GM15510 (cell line): ENCODE measurements around the gene C1R.

ENCODE experiments used
- POLR2A ChIP-seq: IDR thresholded peaks from 3 replicates; pipeline ENCODE4 v1.6.1; 2011; ENCODE audit warnings: borderline replicate concordance; ENCODE audit not compliant: insufficient read length; ENCODE audit errors: extremely low read depth

The C1R gene

DNA sequence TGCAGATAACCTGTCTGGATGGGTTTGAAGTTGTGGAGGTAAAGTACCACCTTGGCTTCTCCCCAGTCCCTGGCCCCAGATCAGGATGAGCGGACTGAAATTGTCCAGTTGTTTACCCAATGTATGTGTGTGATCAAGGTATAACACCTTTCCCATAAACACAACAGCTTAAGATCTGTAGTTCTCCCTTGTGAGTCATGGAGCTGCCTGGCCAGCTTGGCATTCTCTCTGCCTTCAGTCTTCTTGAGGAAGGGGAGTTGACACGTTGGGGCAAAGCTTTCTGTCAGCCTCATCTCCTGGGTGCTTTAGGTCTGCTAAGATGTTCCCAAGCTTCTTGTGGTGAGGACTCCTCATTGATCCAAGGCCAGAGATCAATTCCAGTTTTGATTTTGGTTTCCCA lies 25.6 kb downstream of the C1R start:
- no peak for TF ChIP-seq POLR2A

DNA sequence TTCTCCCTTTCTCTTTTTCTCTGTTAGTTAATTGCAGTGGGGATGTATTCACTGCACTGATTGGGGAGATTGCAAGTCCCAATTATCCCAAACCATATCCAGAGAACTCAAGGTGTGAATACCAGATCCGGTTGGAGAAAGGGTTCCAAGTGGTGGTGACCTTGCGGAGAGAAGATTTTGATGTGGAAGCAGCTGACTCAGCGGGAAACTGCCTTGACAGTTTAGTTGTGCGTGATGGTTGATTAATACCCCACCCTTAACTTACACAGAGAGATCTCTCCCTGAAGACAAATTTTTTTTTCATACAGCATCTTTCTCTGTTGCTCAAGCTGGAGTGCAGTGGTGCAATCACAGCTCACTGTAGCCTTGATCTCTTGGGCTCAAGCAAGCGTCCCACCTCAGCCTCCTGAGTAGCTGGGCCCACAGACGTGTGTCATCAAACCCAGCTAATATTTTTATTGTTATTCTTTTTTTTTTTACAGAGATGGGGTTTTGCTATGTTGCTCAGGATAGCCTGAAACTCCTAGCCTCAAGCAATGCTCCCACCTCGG lies 27.1 kb downstream of the C1R start:
- TF ChIP-seq POLR2A = no peak

DNA sequence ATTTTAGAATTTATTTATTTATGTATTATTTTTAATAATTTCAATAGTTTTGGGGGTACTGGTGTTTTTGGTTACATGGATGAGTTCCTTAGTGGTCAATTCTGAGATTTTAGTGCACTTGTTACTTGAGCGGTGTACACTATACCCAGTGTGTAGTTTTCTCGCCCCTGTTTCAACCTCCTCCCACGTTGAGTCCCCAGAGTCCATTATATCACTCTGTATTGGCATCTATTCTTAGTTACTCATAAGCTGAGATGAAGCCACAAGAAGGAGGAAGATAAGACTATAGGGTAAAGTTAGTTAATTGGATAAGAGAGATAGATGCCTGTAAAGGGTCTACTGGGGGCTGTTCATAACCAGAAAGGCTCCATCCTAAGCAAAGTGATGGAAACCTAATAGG lies 27.7 kb downstream of the C1R start:
- TF ChIP-seq POLR2A = no peak

DNA sequence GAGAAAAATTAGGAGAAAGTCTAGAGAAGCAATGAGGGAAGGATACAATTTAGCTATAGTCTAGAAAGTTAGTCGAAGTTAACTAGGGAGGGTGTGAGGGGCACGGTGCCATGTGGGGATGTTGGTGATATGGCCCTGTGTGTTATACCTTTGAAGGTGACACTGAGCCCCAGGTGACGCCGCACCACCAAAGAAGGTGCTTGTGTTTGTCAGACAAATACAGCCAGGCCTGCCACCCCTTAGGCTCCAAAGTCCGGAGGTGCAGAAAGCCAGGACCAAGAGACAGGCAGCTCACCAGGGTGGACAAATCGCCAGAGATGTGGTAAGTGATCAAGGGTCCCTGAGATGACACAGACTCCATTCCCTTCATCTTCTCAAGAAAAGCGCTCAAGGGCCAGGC lies 30.6 kb downstream of the C1R start:
- TF ChIP-seq POLR2A = no peak

GRCh38 chr12:7061138-7061537 lies 31.1 kb downstream of the C1R start:
- TF ChIP-seq POLR2A = no peak

GRCh38 chr12:7060353-7060954 lies 31.8 kb downstream of the C1R start, which contains the start of gene C1S:
Gene C1S (plus strand): TSS chr12:7060718. CDS start chr12:7061913, 1,195 bp downstream.
- TF ChIP-seq POLR2A = no peak

DNA sequence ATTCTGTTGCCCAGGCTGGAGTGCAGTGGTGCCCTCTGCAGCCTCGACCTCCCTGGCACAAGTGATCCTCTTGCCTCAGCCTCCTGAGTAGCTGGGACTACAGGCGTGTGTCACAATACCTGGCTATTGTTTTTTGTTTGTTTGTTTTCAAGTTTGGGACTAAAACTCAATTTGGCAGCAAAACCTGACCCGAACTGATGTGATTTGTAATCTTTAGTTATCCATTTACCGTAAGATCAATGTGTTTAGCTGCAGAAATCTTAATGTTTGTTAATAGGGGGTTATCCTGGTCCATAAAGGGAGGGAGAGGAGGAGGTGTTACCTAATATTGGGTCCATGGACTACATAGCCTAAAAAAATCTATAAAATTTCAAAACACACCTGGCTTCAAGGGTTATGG lies 32.5 kb downstream of the C1R start:
- no peak for TF ChIP-seq POLR2A

- no peak for TF ChIP-seq POLR2A
These were observed 33.3 kb downstream of the C1R start for GRCh38 chr12:7058850-7059395.

GRCh38 chr12:7058163-7058845 lies 33.9 kb downstream of the C1R start:
- no peak for TF ChIP-seq POLR2A

DNA sequence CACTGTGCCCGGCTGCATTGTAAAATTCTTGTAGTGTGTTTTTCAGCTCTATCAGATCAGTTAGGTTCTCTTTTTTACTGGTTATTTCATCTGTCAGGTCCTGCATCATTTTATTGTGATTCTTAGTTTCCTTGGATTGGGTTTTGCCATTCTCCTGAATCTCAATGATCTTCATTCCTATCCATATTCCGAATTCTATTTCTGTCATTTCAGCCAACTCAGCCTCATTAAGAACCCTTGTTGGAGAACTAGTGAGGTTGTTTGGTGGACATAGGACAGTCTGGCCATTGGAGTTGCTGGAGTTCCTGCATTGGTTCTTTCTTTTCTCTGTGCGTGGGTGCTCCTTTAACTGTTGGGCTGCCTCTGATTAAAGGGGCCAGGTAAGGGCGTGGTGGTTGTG lies 37.3 kb downstream of the C1R start:
- no peak for TF ChIP-seq POLR2A

- no peak for TF ChIP-seq POLR2A
These were observed 44.9 kb downstream of the C1R start for GRCh38 chr12:7047306-7047705.

DNA sequence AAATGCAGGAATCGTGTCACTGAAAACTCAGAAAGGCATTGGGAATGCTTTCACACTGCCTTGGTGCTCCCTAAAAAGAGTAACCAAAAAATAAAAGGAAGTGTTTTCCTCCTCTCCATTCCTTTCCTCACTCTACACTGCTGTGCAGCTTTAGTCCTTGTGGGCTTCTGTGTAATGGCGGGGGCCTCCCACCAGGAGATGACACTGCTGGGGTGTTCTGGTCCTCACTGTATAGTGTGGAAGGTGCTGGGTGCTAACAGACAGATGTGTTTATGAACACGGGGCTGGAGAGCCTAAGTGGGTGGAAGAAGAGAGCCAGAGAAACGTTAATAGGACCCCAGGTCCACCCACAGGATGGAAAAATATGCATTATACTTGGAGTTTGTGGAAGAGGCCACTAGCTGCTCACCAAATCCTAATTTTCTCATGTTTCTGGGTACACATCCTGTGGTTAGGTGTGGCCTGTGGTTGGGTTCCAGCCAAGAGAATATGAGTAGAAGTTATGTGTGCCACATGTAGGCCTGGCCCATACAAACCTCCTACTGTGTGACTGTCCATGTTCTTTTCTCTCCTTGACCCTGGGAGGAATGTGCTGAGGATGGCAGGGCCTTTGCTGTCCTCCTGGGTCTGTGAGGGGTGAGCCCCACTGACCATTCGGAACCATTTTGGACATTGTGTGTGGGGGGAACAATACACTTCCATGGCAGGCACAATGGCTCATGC lies 45.7 kb downstream of the C1R start:
- TF ChIP-seq POLR2A = no peak

DNA sequence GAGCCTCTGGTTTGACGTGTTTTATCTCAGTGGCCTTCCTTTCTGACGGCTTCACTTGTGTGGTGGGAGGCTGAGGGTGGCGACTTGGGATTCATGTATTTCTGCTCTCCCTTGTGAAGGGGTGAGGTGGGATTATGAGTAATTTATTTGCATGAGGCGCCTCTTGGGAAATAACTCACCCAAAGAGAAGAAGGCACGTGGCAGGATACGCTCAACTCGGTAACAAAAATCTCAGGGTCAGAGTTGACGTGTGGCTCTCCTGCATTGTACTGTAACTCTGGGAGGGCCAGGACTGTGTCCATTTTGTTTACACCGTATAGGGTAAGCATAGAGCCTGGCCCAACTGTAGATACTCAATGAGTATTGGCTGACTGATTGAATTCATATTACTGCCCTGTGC lies 46.3 kb downstream of the C1R start:
- TF ChIP-seq POLR2A = no peak

- no peak for TF ChIP-seq POLR2A
These were observed 49.4 kb downstream of the C1R start for GRCh38 chr12:7042842-7043241.

DNA sequence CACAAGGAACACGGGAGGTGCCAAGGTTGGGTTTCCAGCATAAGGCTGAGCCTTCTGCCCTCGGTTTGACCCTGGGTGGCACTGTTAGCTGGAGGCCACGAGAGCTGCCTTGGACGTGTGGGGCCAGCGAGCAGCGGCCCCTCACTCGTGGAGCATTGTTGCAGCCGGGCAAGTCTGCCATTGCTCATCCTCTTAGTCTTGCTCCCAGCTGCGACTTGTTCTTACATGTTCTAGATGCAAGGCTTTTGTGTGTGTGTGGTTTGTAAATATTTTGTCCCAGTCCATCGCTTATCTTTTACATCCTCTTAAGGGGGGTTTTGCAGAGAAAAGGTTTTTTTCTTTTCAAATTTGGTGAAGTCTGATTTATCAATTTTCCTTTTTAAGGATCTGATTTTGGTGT lies 52.8 kb downstream of the C1R start:
- no peak for TF ChIP-seq POLR2A
